Kidney (tissue), 14 donors: Measurements from ENCODE around the gene SLC7A9. TPM values are rescaled to one million over a fixed set of nuclear protein-coding genes. Genes with fewer than 3 reads are reported as not detected.

Experiments
- DNase-seq, 5 donors: peaks; one replicate each; pipeline ENCODE4 v3.0.0-alpha.2; 2013 to 2020
- FAIRE-seq: peaks from 2 replicates; lab custom pipeline; 2012; peaks lifted over from hg19 to GRCh38; lab: Jason Lieb, UNC
- H3K27ac ChIP-seq, 2 donors: one replicate each; pipeline ENCODE4 v1.7.0; 2013; ENCODE audit warnings: low read depth in 2 of 2, low read length in 2 of 2, inconsistent platforms in 1 of 2
- H3K27me3 ChIP-seq: one replicate; pipeline ENCODE4 v1.7.1; 2013; ENCODE audit warnings: low read length, inconsistent platforms; ENCODE audit not compliant: control insufficient read depth, insufficient read depth
- H3K36me3 ChIP-seq, 3 donors: one replicate each; pipeline versions ENCODE4 v1.7.0 to v1.7.1; 2013; ENCODE audit warnings: low read length in 3 of 3, control low read depth in 1 of 3, inconsistent platforms in 1 of 3; ENCODE audit not compliant: insufficient read depth in 3 of 3, control insufficient read depth in 2 of 3
- H3K4me1 ChIP-seq, 3 donors: one replicate each; pipeline versions ENCODE4 v1.7.0 to v1.7.1; 2013; ENCODE audit warnings: low read length in 3 of 3, inconsistent platforms in 1 of 3, low read depth in 1 of 3; ENCODE audit not compliant: control insufficient read depth in 2 of 3, insufficient read depth in 2 of 3
- H3K4me3 ChIP-seq, 3 donors: one replicate each; pipeline versions ENCODE4 v1.7.0 to v1.8.1; 2013; ENCODE audit warnings: low read length in 3 of 3, control low read depth in 1 of 3, inconsistent platforms in 1 of 3
- H3K9ac ChIP-seq, 3 donors: one replicate each; pipeline versions ENCODE4 v1.7.0 to v1.7.1; 2013; ENCODE audit warnings: low read length in 3 of 3, control low read depth in 1 of 3, inconsistent platforms in 1 of 3
- H3K9me3 ChIP-seq, 3 donors: one replicate each; pipeline versions ENCODE4 v1.7.0 to v1.7.1; 2013; ENCODE audit warnings: low read length in 3 of 3, control low read depth in 1 of 3, inconsistent platforms in 1 of 3; ENCODE audit not compliant: control insufficient read depth in 2 of 3, insufficient read depth in 1 of 3
- CTCF ChIP-seq: IDR thresholded peaks from 3 replicates; pipeline ENCODE4 v1.5.1; 2012; ENCODE audit warnings: mild to moderate bottlenecking, moderate library complexity, borderline replicate concordance; ENCODE audit not compliant: insufficient read depth; ENCODE audit errors: extremely low read depth
- intact Hi-C: fragments of 100-400 bp; cut with DNase I; formaldehyde crosslinking; loops from one replicate; pipeline ENCODE4 v1.11.1; 2022
- polyA plus RNA-seq: library from polyadenylated mRNA; stranded (reverse); fragments of 350-450 nt; fragmentation: Illumina TruSeq; extraction: RNeasy Lipid Tissue Mini Kit (QIAGEN cat#74804); gene quantifications from one replicate; pipeline ENCODE4 v1.2.3, GENCODE V29; 2014; ENCODE audit warnings: low read depth, low replicate concordance; ENCODE audit not compliant: insufficient read depth
- total RNA-seq: library from RNA; stranded (reverse); fragmentation: NEBNext Ultra II Directional; extraction: Animal tissue kit (Norgen Biotek cat#: 25700); gene quantifications from one replicate; pipeline ENCODE4 v1.2.1, GENCODE V29; 2021
- donor health status: control.
- donor health status: control.
- donor health status: control.
- donor health status: control.
- donor health status: control.
- donor health status: DM: yes; HTN: yes; CAD: no.
- donor health status: Normal renal cell carcinoma (clear cell type).

The SLC7A9 gene
- total and polyA plus RNA-seq, 2 donors from 2014 or later, result 2.6 to 40.0 TPM

DNA sequence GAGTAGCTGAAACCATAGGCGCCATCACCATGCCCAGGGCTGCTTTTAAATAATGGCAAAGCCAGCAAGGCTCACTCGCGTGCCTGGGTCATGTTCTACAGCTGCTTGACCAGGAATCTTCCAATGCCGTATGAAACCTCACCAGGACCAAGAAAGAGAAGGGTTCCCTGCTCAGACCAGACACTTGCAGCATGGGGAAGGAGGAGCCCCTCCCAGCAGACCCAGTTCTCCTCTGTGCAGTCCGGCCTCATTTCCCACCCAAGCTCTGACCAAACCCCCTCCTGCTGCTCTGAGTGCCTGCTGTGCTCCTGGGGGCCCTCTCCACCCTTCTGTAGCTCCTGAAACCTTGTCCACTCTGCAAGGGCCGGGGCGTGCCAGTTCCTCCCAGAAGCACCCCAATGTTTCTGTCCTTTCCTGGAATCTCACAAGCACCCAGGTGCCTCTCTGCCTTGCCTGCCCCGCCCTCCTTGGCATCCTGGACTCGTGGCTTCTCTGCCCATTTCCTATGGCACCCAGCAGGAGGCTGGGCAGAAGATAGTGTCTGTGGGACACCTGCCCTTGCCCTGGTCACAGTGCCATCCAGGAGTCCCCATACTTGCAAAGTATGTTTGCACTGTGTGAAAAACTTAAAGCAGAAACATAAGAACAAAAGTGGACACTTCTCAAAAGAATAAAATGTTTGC, 6.8 kb upstream of the SLC7A9 start:
- Histone ChIP-seq H3K9ac (no peak overlapping the region), H3K36me3 (no peaks in the 10 kb centered on the region), H3K9me3 (no peaks in the 10 kb centered on the region), H3K27me3 (no peaks in the 10 kb centered on the region), H3K4me3 (no peak overlapping the region), H3K4me1 (no peaks in the 10 kb centered on the region), H3K27ac (no peak overlapping the region)
- FAIRE-seq (no peak), DNase-seq (no peak)
- TF ChIP-seq CTCF, result no peak
- intact Hi-C loops, result no loop called here

DNA sequence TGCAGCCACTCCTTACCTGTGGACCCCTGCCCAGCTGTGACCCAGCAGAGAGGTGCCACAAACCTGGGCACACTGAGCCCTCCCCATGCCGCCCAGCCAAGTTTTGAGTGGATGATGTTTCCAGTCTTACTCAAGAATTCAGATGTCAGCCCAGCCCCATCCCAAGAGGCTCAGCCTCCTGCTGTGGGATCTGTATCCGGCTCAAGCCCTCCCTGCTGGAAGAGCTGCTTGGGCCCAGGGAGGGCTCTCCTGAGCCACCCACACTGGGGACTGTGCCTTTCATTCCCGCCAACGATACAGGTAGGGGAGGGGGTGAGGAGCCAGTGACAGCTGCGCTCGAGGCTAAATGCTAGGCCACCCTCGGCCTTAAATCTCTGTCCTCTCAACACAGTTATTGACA, 5.9 kb upstream of the SLC7A9 start:
- Histone ChIP-seq H3K4me1 (peaks cover 0 to 4% (median 0%) of the 10 kb centered on the region in 3 donors), H3K36me3 (no peaks in the 10 kb centered on the region), H3K9me3 (no peaks in the 10 kb centered on the region), H3K9ac (no peak overlapping the region), H3K27me3 (no peaks in the 10 kb centered on the region), H3K27ac (no peak overlapping the region), H3K4me3 (no peak overlapping the region)
- no peak for DNase-seq
- no peak for TF ChIP-seq CTCF
- no peak for FAIRE-seq
- intact Hi-C loops, result no loop called here

- no peak for DNase-seq
- Histone ChIP-seq H3K4me1 (peaks cover 0 to 8% (median 0%) of the 10 kb centered on the region in 3 donors), H3K4me3 (no peak overlapping the region), H3K9me3 (no peaks in the 10 kb centered on the region), H3K27me3 (no peaks in the 10 kb centered on the region), H3K36me3 (no peaks in the 10 kb centered on the region), H3K27ac (no peak overlapping the region), H3K9ac (no peak overlapping the region)
- intact Hi-C loops, result no loop called here
- no peak for TF ChIP-seq CTCF
- FAIRE-seq, result no peak
Measured at GRCh38 chr19:32874605-32875004, 5.0 kb upstream of the SLC7A9 start.
